ENCODE measurements around the gene DNAH1.

Gene DNAH1

DNA sequence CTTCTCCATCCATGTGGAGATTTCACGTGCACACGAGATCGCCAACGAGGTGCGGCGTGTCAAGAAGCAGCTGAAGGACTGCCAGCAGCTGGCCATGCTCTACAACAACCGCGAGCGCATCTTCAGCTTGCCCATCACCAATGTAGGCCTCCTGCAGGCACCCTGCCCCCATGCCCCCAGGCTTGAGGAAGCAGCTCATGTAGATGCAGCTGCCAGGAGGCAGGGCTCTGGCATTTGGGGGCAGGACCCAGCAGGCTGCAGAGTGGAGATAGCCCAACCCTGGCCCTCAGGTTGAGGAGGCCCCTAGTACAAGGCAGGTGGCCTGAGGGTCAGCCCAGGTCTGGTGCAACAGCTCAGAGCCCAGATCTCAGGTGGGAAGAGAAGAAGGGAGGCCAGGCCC lies 36.4 kb downstream of the DNAH1 start:
- Mint-ChIP-seq H3K27ac (no peak overlapping the region), H3K4me1 (no peaks in the 10 kb centered on the region), H3K4me3 (no peak overlapping the region), H3K36me3 (peaks cover 20% of the 10 kb centered on the region), H3K9me3 (no peaks in the 10 kb centered on the region)
- ATAC-seq (no peak), DNase-seq (ENCODE audit: low spot score in 2 of 2) (no peak)

DNA sequence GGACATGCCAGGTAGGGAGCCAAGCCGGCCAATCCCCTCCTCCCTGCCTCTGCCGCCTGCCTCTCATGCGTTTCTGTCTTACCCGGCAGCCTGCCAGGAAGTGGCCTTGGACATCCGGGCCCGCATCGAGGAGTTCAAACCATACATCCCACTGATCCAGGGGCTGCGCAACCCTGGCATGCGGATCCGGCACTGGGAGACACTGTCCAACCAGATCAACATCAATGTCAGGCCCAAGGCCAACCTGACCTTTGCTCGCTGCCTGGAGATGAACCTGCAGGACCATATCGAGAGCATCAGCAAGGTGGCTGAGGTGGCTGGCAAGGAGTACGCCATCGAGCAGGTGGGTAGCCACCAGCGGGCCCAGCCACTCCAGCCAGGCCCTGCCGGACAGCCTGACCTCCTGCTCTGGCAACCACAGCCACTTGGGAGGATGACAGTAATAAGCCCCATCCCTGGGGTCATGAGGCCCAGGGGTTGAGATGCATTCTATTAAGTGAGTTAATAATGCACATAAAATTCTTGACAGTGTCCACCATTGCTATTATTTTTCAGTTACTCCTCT lies 37.3 kb downstream of the DNAH1 start:
- peaks cover 20% of the 10 kb centered on the region for H3K36me3 Mint-ChIP-seq
- ATAC-seq (no peak), DNase-seq (ENCODE audit: low spot score in 2 of 2) (no peak)
- no peak overlapping the region for H3K27ac Mint-ChIP-seq
- H3K4me3 Mint-ChIP-seq: no peak overlapping the region
- H3K9me3 Mint-ChIP-seq: no peaks in the 10 kb centered on the region
- no peaks in the 10 kb centered on the region for H3K4me1 Mint-ChIP-seq

DNA sequence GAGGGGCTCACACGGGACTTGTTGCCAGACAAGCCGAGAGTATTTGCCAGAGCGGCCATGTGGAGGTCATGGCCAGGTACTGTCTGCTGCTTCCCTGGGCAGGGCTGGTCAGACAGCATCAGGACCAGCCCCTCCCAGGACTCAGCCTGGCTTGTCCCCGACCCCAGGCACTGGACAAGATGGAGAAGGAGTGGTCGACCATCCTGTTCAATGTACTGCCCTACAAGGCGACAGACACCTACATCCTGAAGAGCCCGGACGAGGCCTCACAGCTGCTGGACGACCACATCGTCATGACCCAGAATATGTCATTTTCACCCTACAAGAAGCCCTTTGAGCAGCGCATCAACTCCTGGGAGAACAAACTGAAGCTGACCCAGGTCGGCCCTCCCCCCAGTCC lies 38.6 kb downstream of the DNAH1 start:
- Mint-ChIP-seq H3K4me3 (no peak overlapping the region), H3K9me3 (no peaks in the 10 kb centered on the region), H3K4me1 (no peaks in the 10 kb centered on the region), H3K36me3 (peaks cover 16% of the 10 kb centered on the region), H3K27ac (no peak overlapping the region)
- DNase-seq (ENCODE audit: low spot score in 2 of 2): no peak
- ATAC-seq: no peak

DNA sequence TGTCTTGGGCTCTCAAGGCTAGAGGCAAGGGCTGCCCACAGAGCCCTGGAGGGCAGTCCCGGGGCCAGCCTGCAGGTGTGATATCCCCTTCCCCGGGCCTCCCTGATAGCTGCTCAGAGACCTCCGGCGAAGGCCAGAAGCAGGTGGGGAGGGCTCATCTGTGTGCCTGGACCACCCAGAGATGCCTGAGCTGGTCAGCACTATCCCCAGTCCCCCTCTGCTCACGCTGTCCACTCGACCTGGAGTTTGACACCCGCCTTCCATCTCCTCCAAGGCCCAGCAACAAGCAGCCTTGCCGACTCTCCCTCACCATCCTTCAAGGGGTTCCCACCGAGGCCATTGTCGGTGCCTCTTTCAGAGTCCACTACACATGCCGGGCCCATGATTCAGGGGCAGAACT lies 39.4 kb downstream of the DNAH1 start:
- Mint-ChIP-seq H3K27ac (peak overlapping the region; percentile 72), H3K4me3 (no peak overlapping the region), H3K9me3 (no peaks in the 10 kb centered on the region), H3K36me3 (peaks cover 17% of the 10 kb centered on the region), H3K4me1 (no peaks in the 10 kb centered on the region)
- no peak for DNase-seq (ENCODE audit: low spot score in 2 of 2)
- ATAC-seq: no peak

- Mint-ChIP-seq H3K36me3 (peaks cover 17% of the 10 kb centered on the region), H3K9me3 (no peaks in the 10 kb centered on the region), H3K4me3 (no peak overlapping the region), H3K4me1 (no peaks in the 10 kb centered on the region), H3K27ac (peak overlapping the region; percentile 72)
- DNase-seq (ENCODE audit: low spot score in 2 of 2) (no peak), ATAC-seq (no peak)
Measured at GRCh38 chr3:52356126-52356525, 40.0 kb downstream of the DNAH1 start.

DNA sequence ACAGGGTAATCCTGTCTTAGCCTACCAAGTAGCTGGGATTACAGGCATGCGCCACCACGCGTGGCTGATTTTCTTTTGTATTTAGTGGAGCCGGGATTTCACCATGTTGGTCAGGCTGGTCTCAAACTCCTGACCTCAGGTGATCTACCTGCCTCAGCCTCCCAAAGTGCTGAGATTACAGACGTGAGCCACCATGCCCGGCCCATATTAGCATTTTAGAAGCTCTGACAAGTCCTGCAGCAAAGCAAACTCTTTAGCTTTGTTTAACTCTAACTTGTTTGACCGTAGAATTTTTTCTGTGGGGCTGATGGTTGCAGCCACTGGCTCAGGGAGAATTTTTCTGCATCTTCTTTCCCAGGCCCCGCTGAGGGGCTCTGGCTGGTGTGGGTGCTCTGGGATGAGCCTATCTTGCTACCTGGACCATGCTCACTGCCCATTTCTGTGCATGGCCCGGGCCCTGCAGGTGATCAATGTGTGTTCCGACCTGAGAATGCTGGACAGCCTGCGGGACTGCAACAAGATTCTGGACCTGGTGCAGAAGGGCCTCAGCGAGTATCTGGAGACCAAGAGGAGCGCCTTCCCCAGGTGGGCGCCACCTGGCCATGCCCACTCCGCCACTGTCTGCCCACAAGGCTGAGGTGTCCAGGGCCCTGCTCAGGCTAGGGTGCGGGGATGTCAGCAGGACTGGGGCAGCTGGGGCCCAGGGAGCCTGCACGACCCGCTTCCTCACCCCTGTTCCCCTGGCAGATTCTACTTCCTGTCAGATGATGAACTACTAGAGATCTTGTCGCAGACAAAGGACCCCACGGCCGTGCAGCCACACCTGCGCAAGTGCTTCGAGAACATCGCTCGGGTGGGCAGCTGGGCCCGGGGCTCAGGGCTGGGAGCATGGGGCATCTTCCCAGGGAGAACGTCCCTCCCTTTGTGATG lies 41.3 kb downstream of the DNAH1 start:
- H3K4me1 Mint-ChIP-seq: no peaks in the 10 kb centered on the region

GRCh38 chr3:52358362-52358940 lies 42.3 kb downstream of the DNAH1 start:
- Mint-ChIP-seq H3K36me3 (peaks cover 17% of the 10 kb centered on the region), H3K9me3 (no peaks in the 10 kb centered on the region), H3K27ac (no peak overlapping the region), H3K4me1 (no peaks in the 10 kb centered on the region), H3K4me3 (no peak overlapping the region)
- ATAC-seq (no peak), DNase-seq (ENCODE audit: low spot score in 2 of 2) (no peak)

More for the DNA sequence above, 41.3 kb downstream of the DNAH1 start:
- DNase-seq (ENCODE audit: low spot score in 2 of 2) (no peak), ATAC-seq (no peak)
- H3K27ac Mint-ChIP-seq: peak overlapping the region; percentile 8
- no peaks in the 10 kb centered on the region for H3K9me3 Mint-ChIP-seq
- H3K36me3 Mint-ChIP-seq: peaks cover 17% of the 10 kb centered on the region
- H3K4me3 Mint-ChIP-seq: no peak overlapping the region

GRCh38 chr3:52359116-52359855 lies 43.2 kb downstream of the DNAH1 start:
- DNase-seq (ENCODE audit: low spot score in 2 of 2) (no peak), ATAC-seq (no peak)
- Mint-ChIP-seq H3K9me3 (no peaks in the 10 kb centered on the region), H3K4me3 (no peak overlapping the region), H3K27ac (no peak overlapping the region), H3K36me3 (peaks cover 22% of the 10 kb centered on the region), H3K4me1 (no peaks in the 10 kb centered on the region)

- Mint-ChIP-seq H3K27ac (no peak overlapping the region), H3K36me3 (peaks cover 13% of the 10 kb centered on the region), H3K4me3 (no peak overlapping the region), H3K9me3 (no peaks in the 10 kb centered on the region), H3K4me1 (no peaks in the 10 kb centered on the region)
- DNase-seq (ENCODE audit: low spot score in 2 of 2): no peak
- ATAC-seq: no peak
Measured at GRCh38 chr3:52361011-52361410, 44.9 kb downstream of the DNAH1 start.

DNA sequence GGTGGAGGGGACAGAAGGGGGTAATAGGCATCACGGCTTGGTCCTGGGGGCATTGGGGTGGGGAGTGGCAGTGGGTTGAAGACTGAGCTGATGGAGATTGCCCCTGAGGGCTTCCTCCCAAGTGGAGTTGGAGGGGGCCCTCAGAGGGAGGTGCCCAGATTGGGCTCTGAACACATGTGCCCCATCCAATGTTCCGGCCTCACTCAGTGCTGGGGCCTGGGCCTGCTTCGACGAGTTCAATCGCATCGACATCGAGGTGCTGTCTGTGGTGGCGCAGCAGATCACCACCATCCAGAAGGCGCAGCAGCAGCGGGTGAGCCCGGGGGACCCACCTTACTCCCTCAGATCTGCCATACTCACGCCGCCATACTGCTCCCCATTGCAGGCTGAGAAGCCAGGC lies 45.3 kb downstream of the DNAH1 start:
- Mint-ChIP-seq H3K27ac (no peak overlapping the region), H3K9me3 (no peaks in the 10 kb centered on the region), H3K36me3 (peaks cover 13% of the 10 kb centered on the region), H3K4me3 (no peak overlapping the region), H3K4me1 (no peaks in the 10 kb centered on the region)
- DNase-seq (ENCODE audit: low spot score in 2 of 2): no peak
- no peak for ATAC-seq

DNA sequence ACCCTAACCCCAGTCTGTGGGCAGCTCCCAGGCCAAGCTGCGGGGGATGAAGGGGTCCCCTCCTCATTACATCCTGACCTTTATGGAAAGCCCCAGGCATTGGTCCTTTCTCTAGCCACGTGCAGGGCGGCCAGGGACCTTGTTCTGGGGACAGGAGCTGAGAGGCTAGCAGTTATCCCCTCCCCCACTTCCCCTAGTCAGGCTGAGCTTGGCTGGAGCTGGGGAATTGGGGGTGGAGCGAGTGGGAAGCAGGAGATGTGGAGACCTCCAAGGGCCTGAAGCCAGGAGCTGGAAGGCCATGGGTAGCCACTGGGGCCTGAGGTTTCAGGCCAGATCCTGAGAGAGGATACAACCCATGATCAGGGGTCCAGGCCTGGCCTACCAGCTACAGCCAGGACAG lies 45.8 kb downstream of the DNAH1 start:
- Mint-ChIP-seq H3K36me3 (peaks cover 13% of the 10 kb centered on the region), H3K9me3 (no peaks in the 10 kb centered on the region), H3K27ac (no peak overlapping the region), H3K4me3 (no peak overlapping the region), H3K4me1 (no peaks in the 10 kb centered on the region)
- ATAC-seq (no peak), DNase-seq (ENCODE audit: low spot score in 2 of 2) (no peak)

DNA sequence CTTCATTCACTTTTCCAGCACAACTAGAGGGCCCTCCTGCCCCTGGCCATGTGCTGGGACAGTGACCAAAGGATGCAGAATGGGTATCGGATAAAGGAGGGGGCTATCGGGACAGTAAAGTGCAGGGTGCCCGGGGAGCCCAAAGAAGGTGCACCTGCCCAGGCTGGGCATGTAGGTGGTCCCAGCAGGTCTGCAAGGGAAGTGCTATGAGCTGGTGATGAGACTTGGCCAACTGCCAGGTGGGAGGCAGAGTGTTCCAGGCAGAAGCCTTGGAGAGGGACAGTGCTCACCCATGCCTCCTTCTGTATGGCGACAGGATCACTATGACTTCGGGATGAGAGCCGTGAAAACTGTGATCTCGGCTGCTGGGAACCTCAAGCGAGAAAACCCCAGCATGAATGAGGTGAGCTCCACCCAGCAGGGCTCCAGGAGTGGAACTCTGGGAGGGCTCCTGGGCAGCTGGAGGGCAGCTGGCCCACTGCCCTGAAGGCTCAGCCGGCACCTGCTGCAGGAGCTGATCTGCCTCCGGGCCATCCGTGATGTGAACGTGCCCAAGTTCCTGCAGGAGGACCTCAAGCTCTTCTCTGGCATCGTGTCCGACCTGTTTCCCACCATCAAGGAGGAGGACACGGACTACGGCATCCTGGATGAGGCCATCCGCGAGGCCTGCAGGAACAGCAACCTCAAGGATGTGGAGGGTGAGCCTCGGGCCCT lies 48.4 kb downstream of the DNAH1 start:
- Mint-ChIP-seq H3K27ac (peak overlapping the region; percentile 1), H3K4me3 (no peak overlapping the region), H3K4me1 (no peaks in the 10 kb centered on the region), H3K9me3 (no peaks in the 10 kb centered on the region), H3K36me3 (peaks cover 11% of the 10 kb centered on the region)
- ATAC-seq (no peak), DNase-seq (ENCODE audit: low spot score in 2 of 2) (no peak)

GRCh38 chr3:52366527-52366926 lies 50.4 kb downstream of the DNAH1 start:
- Mint-ChIP-seq H3K4me3 (no peak overlapping the region), H3K27ac (no peak overlapping the region), H3K9me3 (no peaks in the 10 kb centered on the region), H3K36me3 (peaks cover 7% of the 10 kb centered on the region), H3K4me1 (no peaks in the 10 kb centered on the region)
- DNase-seq (ENCODE audit: low spot score in 2 of 2) (no peak), ATAC-seq (no peak)

DNA sequence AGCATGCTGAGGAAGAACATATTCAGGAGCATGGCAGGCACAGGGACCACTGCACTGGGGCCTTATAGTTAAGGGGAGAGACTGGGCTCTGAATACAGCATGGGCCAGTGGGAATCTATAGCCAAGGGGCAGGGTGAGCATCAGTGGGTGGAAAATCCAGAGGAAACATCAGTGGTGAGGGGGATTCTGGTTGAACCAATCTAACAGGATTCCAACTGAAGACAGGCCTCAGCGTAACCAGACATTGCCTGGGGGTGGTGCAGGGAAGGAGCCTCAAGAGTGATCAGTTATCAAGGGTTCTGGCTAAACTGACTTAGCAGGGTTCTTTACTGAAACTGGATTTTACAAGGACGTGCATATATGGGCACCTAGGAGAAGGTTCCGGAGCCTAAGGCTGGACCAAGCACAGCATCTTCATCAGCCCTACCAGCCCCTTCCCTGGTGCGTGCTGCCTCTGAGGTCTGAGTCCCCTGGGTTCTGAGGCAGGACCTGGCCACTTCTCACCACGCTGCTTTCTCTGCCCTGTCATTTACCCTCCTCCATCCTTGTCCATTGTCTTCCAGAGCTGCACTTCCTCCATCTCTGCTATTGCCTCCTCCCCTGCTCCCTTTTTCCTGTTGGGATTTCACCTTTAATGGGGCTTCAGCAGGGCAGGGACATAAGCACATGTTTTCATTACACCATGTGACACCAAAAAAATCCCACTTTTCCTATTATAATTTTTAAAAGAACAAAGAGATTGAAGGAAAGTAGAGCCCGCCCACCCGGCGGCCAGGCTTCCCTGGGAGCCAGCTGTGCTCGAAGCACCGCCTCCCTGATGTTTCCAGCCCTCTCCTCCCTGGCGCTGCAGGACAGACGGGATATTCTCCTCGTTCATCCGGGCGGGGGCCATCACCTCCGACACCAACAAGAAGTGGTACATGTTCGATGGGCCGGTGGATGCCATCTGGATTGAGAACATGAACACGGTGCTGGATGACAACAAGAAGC lies 52.1 kb downstream of the DNAH1 start:
- Mint-ChIP-seq H3K27ac (no peak overlapping the region), H3K4me3 (no peak overlapping the region), H3K9me3 (no peaks in the 10 kb centered on the region), H3K4me1 (peaks cover 13% of the 10 kb centered on the region), H3K36me3 (peaks cover 7% of the 10 kb centered on the region)
- ATAC-seq (no peak), DNase-seq (ENCODE audit: low spot score in 2 of 2) (no peak)
